ENCODE measurements around the gene MYO15B.

The MYO15B gene

DNA sequence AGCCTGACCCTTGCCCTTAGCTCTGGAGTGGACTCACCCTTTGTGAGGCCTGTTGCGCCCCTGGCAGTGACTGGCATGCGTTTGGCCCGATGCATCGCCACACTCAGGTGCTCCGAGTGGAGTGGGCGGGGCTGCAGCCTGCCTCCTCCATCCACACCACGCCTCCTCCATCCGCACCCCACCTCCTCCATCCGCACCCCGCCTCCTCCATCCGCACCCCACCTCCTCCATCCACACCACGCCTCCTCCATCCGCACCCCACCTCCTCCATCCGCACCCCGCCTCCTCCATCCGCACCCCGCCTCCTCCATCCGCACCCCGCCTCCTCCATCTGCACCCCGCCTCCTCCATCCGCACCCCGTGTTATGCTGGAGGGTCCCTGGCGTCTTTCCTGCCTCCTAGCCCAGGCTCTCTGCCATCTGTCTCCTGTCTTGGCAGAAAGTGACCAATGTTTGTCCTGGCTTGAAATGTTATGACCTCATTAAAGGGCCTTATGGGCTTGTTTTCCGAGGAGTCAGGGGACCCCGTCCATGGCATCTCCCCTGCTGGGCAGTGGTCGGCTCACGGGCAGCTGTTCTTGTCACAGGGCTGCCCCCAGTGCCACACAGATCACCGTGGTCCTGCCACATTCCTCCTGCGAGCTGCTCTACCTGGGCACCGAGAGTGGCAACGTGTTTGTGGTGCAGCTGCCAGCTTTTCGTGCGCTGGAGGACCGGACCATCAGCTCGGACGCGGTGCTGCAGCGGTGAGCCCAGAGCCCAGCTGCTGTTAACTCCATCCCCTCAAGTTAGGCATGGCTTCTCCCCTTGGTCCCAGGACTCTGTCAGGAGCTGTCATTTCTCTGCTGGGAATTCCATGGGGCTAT lies 28.7 kb upstream of the MYO15B start:
- no peak for DNase-seq

GRCh38 chr17:75559958-75560533 lies 27.6 kb upstream of the MYO15B start:
- no peak for DNase-seq

DNA sequence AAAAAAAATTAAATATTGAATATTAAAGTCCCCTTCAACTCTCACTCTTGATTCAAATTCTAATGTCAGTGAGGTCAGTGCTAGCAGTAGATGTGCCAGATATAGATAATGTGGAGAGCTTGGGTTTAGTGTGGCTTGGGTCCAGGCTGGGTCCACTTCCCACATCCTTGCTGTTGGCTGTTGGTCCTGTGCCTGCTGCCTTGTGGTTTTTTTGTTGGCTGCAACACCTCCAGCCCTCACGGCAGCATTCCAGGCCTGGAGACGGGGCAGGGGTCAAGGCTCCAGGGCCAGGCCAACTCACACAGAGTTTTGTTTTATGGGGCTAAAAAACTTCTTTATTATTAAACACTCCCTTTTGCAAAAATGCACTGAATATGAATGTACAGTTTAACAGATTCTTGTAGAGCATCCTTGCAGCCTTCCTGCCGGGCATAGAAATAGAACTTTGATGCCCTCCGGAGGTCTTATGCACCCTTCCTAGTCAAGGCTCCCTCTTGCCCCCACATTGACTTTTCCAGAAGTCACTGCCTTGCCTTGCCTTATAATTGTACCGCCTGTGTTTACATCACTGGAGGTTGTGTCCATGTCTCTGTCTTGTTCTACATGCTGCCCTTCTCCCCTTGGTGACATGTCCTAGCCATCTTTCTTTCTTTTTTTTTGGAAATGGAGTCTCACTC lies 25.5 kb upstream of the MYO15B start:
- no peak for DNase-seq

- DNase-seq: no peak
These were observed 24.4 kb upstream of the MYO15B start for GRCh38 chr17:75563063-75563758.

GRCh38 chr17:75564195-75564594 lies 23.4 kb upstream of the MYO15B start:
- no peak for DNase-seq

- DNase-seq: no peak
These were observed 22.5 kb upstream of the MYO15B start for GRCh38 chr17:75565066-75565465.

GRCh38 chr17:75565618-75566017 lies 22.0 kb upstream of the MYO15B start:
- DNase-seq: no peak

GRCh38 chr17:75566416-75566815 lies 21.2 kb upstream of the MYO15B start:
- no peak for DNase-seq

DNA sequence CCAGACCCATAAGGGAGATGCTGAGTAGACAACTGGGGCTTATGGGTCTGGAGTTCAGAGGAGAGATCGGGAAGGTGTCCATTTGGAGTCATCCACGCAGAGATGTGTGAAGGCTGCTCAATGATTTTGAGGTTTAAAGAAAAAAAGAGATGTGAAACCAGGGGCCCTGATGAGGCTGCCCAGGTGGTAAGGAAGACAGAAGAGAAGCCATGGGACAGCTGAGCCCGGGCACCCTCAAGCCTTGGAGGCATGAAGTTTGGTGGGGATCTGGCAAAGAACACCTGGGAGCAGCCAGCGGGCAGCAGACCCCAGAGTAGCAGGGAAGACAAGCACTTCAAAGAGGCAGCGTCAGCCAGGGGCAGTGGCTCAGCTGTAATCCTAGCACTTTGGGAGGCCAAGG lies 20.8 kb upstream of the MYO15B start:
- no peak for DNase-seq

DNA sequence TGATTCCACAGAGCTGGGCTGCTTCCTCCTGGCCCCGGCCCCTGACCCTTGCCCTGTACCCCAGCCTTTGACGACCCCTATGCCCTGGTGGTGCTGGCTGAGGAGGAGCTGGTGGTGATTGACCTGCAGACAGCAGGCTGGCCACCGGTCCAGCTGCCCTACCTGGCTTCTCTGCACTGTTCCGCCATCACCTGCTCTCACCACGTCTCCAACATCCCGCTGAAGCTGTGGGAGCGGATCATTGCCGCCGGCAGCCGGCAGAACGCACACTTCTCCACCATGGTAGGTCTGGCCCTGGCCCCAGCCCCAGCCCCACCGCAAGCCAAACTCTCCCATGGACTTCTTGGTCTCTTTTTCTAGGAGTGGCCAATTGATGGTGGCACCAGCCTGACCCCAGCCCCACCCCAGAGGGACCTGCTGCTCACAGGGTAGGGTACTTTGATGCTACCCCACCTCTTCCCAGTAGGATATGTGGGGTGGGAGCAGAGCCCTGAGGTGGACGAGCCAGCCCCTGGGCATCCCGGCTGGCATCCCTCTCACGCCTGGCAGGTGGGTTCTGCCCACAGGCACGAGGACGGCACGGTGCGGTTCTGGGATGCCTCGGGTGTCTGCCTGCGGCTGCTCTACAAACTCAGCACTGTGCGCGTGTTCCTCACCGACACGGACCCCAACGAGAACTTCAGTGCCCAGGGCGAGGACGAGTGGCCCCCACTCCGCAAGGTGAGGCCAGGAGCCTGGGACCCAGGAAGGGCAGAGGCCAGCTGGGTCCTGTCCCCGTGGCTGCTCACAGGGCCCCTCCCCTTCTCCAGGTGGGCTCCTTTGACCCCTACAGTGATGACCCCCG lies 19.0 kb upstream of the MYO15B start:
- no peak for DNase-seq

GRCh38 chr17:75570034-75570676 lies 17.4 kb upstream of the MYO15B start:
- no peak for DNase-seq

DNA sequence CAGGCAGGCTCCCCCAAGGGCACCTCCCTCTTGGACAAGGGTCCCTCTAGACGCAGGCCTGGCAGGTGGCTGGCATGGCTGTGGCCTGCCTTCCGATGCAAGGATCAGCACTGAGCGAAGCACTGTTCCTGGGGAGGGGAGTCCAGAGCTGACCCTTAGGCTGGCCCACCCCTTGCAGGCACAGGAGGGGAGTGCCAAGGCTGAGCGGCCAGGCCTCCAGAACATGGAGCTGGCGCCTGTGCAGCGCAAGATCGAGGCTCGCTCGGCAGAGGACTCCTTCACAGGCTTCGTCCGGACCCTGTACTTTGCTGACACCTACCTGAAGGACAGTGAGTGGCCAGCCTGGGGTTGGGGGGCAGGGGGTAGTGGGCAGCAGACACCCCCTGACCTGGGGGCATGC lies 16.8 kb upstream of the MYO15B start:
- no peak for DNase-seq

GRCh38 chr17:75571197-75571884 lies 16.3 kb upstream of the MYO15B start:
- DNase-seq: no peak

- DNase-seq: no peak
These were observed 15.8 kb upstream of the MYO15B start for GRCh38 chr17:75571885-75572215.

DNA sequence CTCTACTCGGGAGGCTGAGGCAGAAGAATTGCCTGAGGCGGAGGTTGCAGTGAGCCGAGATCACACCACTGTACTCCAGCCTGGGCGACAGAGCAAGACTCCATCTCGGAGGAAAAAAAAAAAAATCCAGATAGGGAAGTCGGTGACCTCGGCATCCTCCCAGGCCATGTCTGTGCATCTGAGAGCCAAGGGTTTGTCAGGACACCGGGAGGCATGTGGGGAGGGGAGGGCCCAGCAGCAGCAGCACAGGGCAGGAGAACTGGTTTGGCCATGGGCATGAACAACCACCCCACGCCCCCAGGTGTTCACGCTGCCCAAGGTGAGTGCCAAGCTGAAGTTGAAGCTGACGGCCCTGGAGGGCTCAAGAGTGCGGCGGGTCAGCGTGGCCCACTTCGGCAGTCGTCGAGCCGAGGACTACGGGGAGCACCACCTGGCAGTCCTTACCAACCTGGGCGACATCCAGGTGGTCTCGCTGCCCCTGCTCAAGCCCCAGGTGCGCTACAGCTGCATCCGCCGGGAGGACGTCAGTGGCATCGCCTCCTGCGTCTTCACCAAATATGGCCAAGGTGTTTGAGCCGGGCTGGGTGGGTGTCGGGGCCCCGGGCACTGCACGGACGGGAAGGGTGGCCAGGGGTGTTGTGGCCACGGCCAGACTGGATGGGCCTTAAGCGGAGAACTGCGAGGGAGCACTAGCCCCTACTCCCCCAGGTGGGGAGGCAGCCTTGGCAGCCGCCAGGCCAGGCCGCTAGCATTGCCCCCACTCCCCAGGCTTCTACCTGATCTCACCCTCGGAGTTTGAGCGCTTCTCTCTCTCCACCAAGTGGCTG lies 14.7 kb upstream of the MYO15B start:
- no peak for DNase-seq

DNA sequence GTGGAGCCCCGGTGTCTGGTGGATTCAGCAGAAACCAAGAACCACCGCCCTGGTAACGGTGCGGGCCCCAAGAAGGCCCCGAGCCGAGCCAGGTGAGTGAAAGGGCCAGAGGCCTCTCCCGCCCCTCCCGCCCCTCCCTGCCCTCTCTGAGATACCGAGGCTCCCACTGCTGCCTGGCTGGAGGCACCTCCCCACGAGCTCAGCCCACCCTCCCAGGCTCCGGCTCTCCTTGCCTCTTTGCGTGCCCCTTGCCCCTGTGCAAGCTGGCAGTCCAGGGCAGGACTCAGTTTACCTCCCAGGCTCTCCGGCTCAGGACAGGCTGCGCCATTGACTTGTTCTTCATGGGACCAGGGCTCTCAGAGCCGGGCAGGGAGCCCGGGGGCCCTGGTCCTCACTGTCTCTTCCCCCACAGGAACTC lies 14.1 kb upstream of the MYO15B start:
- no peak for DNase-seq

- no peak for DNase-seq
These were observed 13.6 kb upstream of the MYO15B start for GRCh38 chr17:75573994-75574393.

GRCh38 chr17:75574404-75575036 lies 13.1 kb upstream of the MYO15B start:
- DNase-seq: no peak

DNA sequence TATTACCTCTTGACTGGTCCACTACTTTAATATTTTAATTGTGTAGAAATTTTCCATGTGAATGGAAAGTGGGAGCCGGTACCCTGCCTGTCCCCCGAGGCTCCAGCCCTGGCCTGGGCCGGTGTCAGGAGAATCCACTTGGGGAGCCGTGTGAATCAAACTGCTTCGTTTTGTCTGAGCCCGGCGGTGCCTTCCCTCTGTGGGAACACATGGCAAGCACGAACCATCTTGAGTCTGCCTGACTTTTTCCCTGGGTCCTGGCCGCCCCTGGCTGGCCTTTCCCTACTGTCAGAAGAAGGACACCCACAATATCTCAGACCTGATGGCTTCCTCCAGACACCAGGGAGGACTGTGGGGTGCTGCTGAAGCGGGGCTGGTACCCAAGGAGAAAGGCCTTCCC lies 12.4 kb upstream of the MYO15B start:
- DNase-seq: no peak

- DNase-seq: no peak
These were observed 11.9 kb upstream of the MYO15B start for GRCh38 chr17:75575728-75576127.

Measured in left hindlimb (tissue), 1 donor.